ENCODE measurements around the gene GNAT3. TPM values are rescaled to one million over a fixed set of nuclear protein-coding genes. Genes with fewer than 3 reads are reported as not detected.

Gene GNAT3
- total and polyA plus RNA-seq, 2 of the 8 experiments (the other 6 are each of a cell fraction or from before 2014, with no cell fraction given): not detected

- Histone ChIP-seq H3K79me2 (ENCODE audit: control insufficient read depth in 1 of 2, insufficient read depth in 2 of 2, low read length in 2 of 2) (no peaks in the 10 kb centered on the region), H2BK120ac (replicated peaks; ENCODE audit: low read depth, low read length) (no peak overlapping the region), H3K4me2 (ENCODE audit: insufficient read depth in 1 of 2, low read depth in 2 of 2, low read length in 2 of 2) (no peak overlapping the region), H3K4me1 (replicated peaks in 1 of 4; ENCODE audit: control insufficient read depth in 3 of 4, insufficient read depth in 4 of 4, low read length in 3 of 4) (peaks cover 0 to 4% (median 1%) of the 10 kb centered on the region in 4 experiments; a peak in 1 of 7 replicates), H2BK15ac (ENCODE audit: low read length) (no peak overlapping the region), H3K18ac (ENCODE audit: extremely low read depth, low read length) (no peak overlapping the region), H3K56ac (replicated peaks; ENCODE audit: insufficient read length, low read depth, low read length) (no peak overlapping the region), H2BK12ac (ENCODE audit: low read depth, low read length) (no peak overlapping the region), H3K23ac (ENCODE audit: insufficient read length) (no peak overlapping the region), H2BK20ac (ENCODE audit: low read length) (no peak overlapping the region), H3K4me3 (ENCODE audit: extremely low read depth in 1 of 4, insufficient read depth in 2 of 4, low read depth in 3 of 4, low read length in 4 of 4) (no peak overlapping the region), H3K23me2 (ENCODE audit: low read depth, low read length) (no peaks in the 10 kb centered on the region), H3K9me3 (ENCODE audit: insufficient read depth in 2 of 2, low read depth in 1 of 2, low read length in 1 of 2) (no peaks in the 10 kb centered on the region), H4K20me1 (replicated peaks in 1 of 2; ENCODE audit: control insufficient read depth in 1 of 2, insufficient read depth in 2 of 2, low read length in 2 of 2) (no peaks in the 10 kb centered on the region), H2BK5ac (ENCODE audit: low read depth, low read length) (no peak overlapping the region), H3K27ac (ENCODE audit: low read depth, low read length) (no peak overlapping the region), H4K8ac (ENCODE audit: extremely low read depth, insufficient read depth, low read length) (no peak overlapping the region), H3K4ac (replicated peaks; ENCODE audit: insufficient read length, low read depth, low read length) (no peak overlapping the region), H4K91ac (replicated peaks; ENCODE audit: insufficient read length, low read length) (no peak overlapping the region), H4K5ac (ENCODE audit: insufficient read length, low read depth, low read length) (no peak overlapping the region), H3K36me3 (ENCODE audit: control insufficient read depth in 2 of 4, insufficient read depth in 4 of 4, low read length in 3 of 4) (no peaks in the 10 kb centered on the region), H3K14ac (ENCODE audit: insufficient read length) (no peak overlapping the region), H3K79me1 (ENCODE audit: low read depth, low read length) (no peaks in the 10 kb centered on the region), H3K27me3 (replicated peaks in 1 of 4; ENCODE audit: control insufficient read depth in 3 of 4, extremely low read depth in 1 of 4, insufficient read depth in 3 of 4, low read length in 3 of 4) (no peaks in the 10 kb centered on the region), H3K9ac (replicated peaks in 1 of 4; ENCODE audit: extremely low read depth in 1 of 4, low read depth in 3 of 4, low read length in 3 of 4) (no peak overlapping the region), H2AK5ac (ENCODE audit: low read depth, low read length) (no peak overlapping the region), H2AFZ (ENCODE audit: low read length) (no peak overlapping the region)
- POLR2A ChIA-PET (ENCODE audit: partially characterized antibody): no interaction called here
- WGBS, 2 experiments (ENCODE audit: extremely low coverage in 1 of 2, insufficient coverage in 1 of 2, insufficient read length in 1 of 2, insufficient replicate concordance in 2 of 2, low coverage in 1 of 2, low lambda C conversion rate in 2 of 2, missing lambda C conversion rate in 1 of 2): 93% methylated on average over 2 of the region's 2 CpGs; no CpG with 5 or more reads in 1 of the 2 experiments
- CTCF ChIA-PET (ENCODE audit: partially characterized antibody): no interaction called here
- DNase-seq (ENCODE audit: low read depth in 1 of 2, low spot score in 2 of 2): no peak
- FAIRE-seq: no peak
- TF ChIP-seq CHD1 (IDR thresholded peaks at IDR 0.05; ENCODE audit: low read depth, low read length) (no peak), RNF2 (IDR thresholded peaks at IDR 0.05; ENCODE audit: borderline replicate concordance, low read depth, low read length, missing control alignments, poor library complexity, severe bottlenecking) (no peak), JUND (IDR thresholded peaks at IDR 0.05; ENCODE audit: low read length) (peak; percentile 48; the same call in 1 of the 2 replicates), BRCA1 (IDR thresholded peaks at IDR 0.05; ENCODE audit: low read depth, low read length) (no peak), BACH1 (IDR thresholded peaks at IDR 0.05; ENCODE audit: low read length) (peak; percentile 84), KDM1A (IDR thresholded peaks at IDR 0.05; ENCODE audit: borderline replicate concordance, low read length) (no peak), MAFK (IDR thresholded peaks at IDR 0.05; ENCODE audit: low read depth, low read length) (peak; percentile 77)
These were observed 33.2 kb downstream of the GNAT3 start for GRCh38 chr7:80478683-80479082.

Measured in H1 (cell line).